Body of pancreas (tissue), 4 donors: Measurements from ENCODE around the gene RXRA.

ENCODE experiments used
- CTCF ChIP-seq, 7 experiments: fragments of 450-650 bp in 4 of 7; fragments of 200-600 bp in 3 of 7; sonication (generic) in 3 of 7; IDR thresholded peaks; one replicate each; pipeline ENCODE4 v1.5.1; 2016 to 2019; ENCODE audit warnings: antibody characterized with exemption in 7 of 7
- POLR2A ChIP-seq, 3 donors: fragments of 450-650 bp; IDR thresholded peaks; one replicate each; pipeline ENCODE4 v1.6.1; 2016; ENCODE audit warnings: antibody characterized with exemption in 3 of 3, mild to moderate bottlenecking in 2 of 3

GRCh38 chr9:134403682-134404301 lies 77.5 kb downstream of the RXRA start:
- no peak for TF ChIP-seq CTCF (IDR thresholded peaks at IDR 0.05)
- peak in 1 of 3 donors; percentile 15 for TF ChIP-seq POLR2A (IDR thresholded peaks at IDR 0.05)
